Mucosa of descending colon (tissue), 3 donors: ENCODE measurements around the gene C1QTNF3. TPM values are rescaled to one million over a fixed set of nuclear protein-coding genes. Genes with fewer than 3 reads are reported as not detected.

ENCODE experiments used
- ATAC-seq: fragments of 200-7000 bp; cut with Tn5 transposase; one replicate; pipeline ENCODE4 v1.9.1; 2020; ENCODE audit warnings: mild to moderate bottlenecking, moderate library complexity
- DNase-seq, 3 donors: peaks; one replicate each; pipeline ENCODE4 v3.0.0-alpha.2; 2020
- H3K36me3 ChIP-seq: fragments of 200-600 bp; one replicate; pipeline ENCODE4 v1.8.0; 2021; ENCODE audit warnings: low read depth, mild to moderate bottlenecking
- H3K4me1 ChIP-seq: fragments of 200-600 bp; one replicate; pipeline ENCODE4 v1.8.0; 2021; ENCODE audit warnings: low read depth, mild to moderate bottlenecking
- H3K4me3 ChIP-seq: fragments of 200-600 bp; one replicate; pipeline ENCODE4 v1.8.0; 2021; ENCODE audit warnings: mild to moderate bottlenecking
- H3K9me3 ChIP-seq: fragments of 200-600 bp; one replicate; pipeline ENCODE4 v1.8.0; 2021; ENCODE audit warnings: mild to moderate bottlenecking
- CTCF ChIP-seq: fragments of 200-600 bp; IDR thresholded peaks from one replicate; pipeline ENCODE4 v1.8.0; 2022; ENCODE audit warnings: antibody characterized with exemption, mild to moderate bottlenecking
- intact Hi-C, 2 donors: fragments of 100-400 bp; cut with DNase I in 1 of 2; cut with micrococcal nuclease in 1 of 2; formaldehyde crosslinking; loops; one replicate each; pipeline versions ENCODE4 v1.11.0 to v1.11.1; 2022; cut with DNase I, micrococcal nuclease
- total RNA-seq, 3 donors: library from RNA; stranded (reverse); fragmentation: NEBNext Ultra II Directional in 2 of 3; extraction: Animal tissue kit (Norgen Biotek cat#: 25700) in 2 of 3; gene quantifications; one replicate each; pipeline versions ENCODE4 v1.2.1 to v1.2.4, GENCODE V29; 2021 to 2023
- donor health status: DM: no; HTN: no; CAD: no; lungs with moderate emphysema.
- donor health status: DM: no; HTN: no; CAD: no.
- donor health status: DM: no; HTN: yes; CAD: no.

Gene C1QTNF3
- total RNA-seq, 3 donors from 2014 or later, result 5.3 to 10.0 (median 6.1) TPM

GRCh38 chr5:33997331-33997983 is 45.6 kb downstream of the C1QTNF3 start:
- ATAC-seq, result peak; percentile 89
- H3K4me1 ChIP-seq, result no peaks in the 10 kb centered on the region
- peak in 2 of 3 donors; percentile 46 to 81 for DNase-seq
- intact Hi-C loops, result no loop called here
- H3K9me3 ChIP-seq, result no peaks in the 10 kb centered on the region
- H3K4me3 ChIP-seq, result no peak overlapping the region
- TF ChIP-seq CTCF, result peak; percentile 32
- peaks cover 9% of the 10 kb centered on the region for H3K36me3 ChIP-seq

- peaks cover 9% of the 10 kb centered on the region for H3K36me3 ChIP-seq
- no peak for ATAC-seq
- no peaks in the 10 kb centered on the region for H3K9me3 ChIP-seq
- DNase-seq, result no peak
- intact Hi-C loops, result no loop called here
- H3K4me3 ChIP-seq, result no peak overlapping the region
- TF ChIP-seq CTCF, result no peak
- H3K4me1 ChIP-seq, result no peaks in the 10 kb centered on the region
Measured at GRCh38 chr5:33995865-33996264, 47.1 kb downstream of the C1QTNF3 start.

GRCh38 chr5:33994845-33995244 is 48.2 kb downstream of the C1QTNF3 start:
- TF ChIP-seq CTCF, result no peak
- no peak overlapping the region for H3K4me3 ChIP-seq
- ATAC-seq, result no peak
- H3K36me3 ChIP-seq, result peaks cover 9% of the 10 kb centered on the region
- no peak for DNase-seq
- H3K4me1 ChIP-seq, result no peaks in the 10 kb centered on the region
- intact Hi-C loops, result no loop called here
- no peaks in the 10 kb centered on the region for H3K9me3 ChIP-seq

GRCh38 chr5:33992864-33993263 is 50.1 kb downstream of the C1QTNF3 start:
- H3K4me1 ChIP-seq, result no peaks in the 10 kb centered on the region
- no peaks in the 10 kb centered on the region for H3K9me3 ChIP-seq
- no peak for ATAC-seq
- peaks cover 3% of the 10 kb centered on the region for H3K36me3 ChIP-seq
- intact Hi-C loops, result no loop called here
- no peak overlapping the region for H3K4me3 ChIP-seq
- no peak for DNase-seq
- TF ChIP-seq CTCF, result no peak

- intact Hi-C loops, result no loop called here
- Histone ChIP-seq H3K4me1 (no peaks in the 10 kb centered on the region), H3K4me3 (no peak overlapping the region), H3K9me3 (no peaks in the 10 kb centered on the region), H3K36me3 (no peaks in the 10 kb centered on the region)
- ATAC-seq (no peak), DNase-seq (no peak)
- no peak for TF ChIP-seq CTCF
Measured at GRCh38 chr5:33985447-33985846, 57.6 kb downstream of the C1QTNF3 start.
